DLD1 (cell line): ENCODE data around the gene MAPRE3.

Experiments
- in situ Hi-C: cut with HindIII; loops from 2 replicates; pipeline ENCODE4 v1.10.0; 2017; ENCODE audit warnings: low sequenced_read_pairs

The MAPRE3 gene

GRCh38 chr2:27009716-27010115 lies 39.3 kb downstream of the MAPRE3 start:
- in situ Hi-C loops: no loop called here

- in situ Hi-C loops: no loop called here
Observed at GRCh38 chr2:27010139-27010538, 39.7 kb downstream of the MAPRE3 start.

GRCh38 chr2:27013738-27014137 lies 43.3 kb downstream of the MAPRE3 start:
- in situ Hi-C loops: no loop called here

- in situ Hi-C loops: no loop called here
Observed at GRCh38 chr2:27014771-27015433, 44.5 kb downstream of the MAPRE3 start.

- in situ Hi-C loops: no loop called here
Observed at GRCh38 chr2:27016801-27017325, 46.4 kb downstream of the MAPRE3 start.

GRCh38 chr2:27018142-27018541 lies 47.7 kb downstream of the MAPRE3 start:
- in situ Hi-C loops: no loop called here

GRCh38 chr2:27019459-27019858 lies 49.0 kb downstream of the MAPRE3 start:
- in situ Hi-C loops: no loop called here

GRCh38 chr2:27019931-27020855 lies 49.8 kb downstream of the MAPRE3 start:
- in situ Hi-C loops: no loop called here

- in situ Hi-C loops: no loop called here
Observed at GRCh38 chr2:27021253-27022049, 51.0 kb downstream of the MAPRE3 start.

GRCh38 chr2:27023740-27024139 lies 53.3 kb downstream of the MAPRE3 start:
- in situ Hi-C loops: no loop called here

GRCh38 chr2:27024188-27024587 lies 53.8 kb downstream of the MAPRE3 start:
- in situ Hi-C loops: no loop called here

GRCh38 chr2:27024812-27025211 lies 54.4 kb downstream of the MAPRE3 start:
- in situ Hi-C loops: no loop called here

GRCh38 chr2:27025281-27025800 lies 54.9 kb downstream of the MAPRE3 start:
- in situ Hi-C loops: no loop called here

GRCh38 chr2:27025861-27026851 lies 55.7 kb downstream of the MAPRE3 start:
- in situ Hi-C loops: no loop called here

GRCh38 chr2:27027211-27027651 lies 56.8 kb downstream of the MAPRE3 start:
- in situ Hi-C loops: no loop called here

- in situ Hi-C loops: no loop called here
Observed at GRCh38 chr2:27029051-27029450, 58.6 kb downstream of the MAPRE3 start.

- in situ Hi-C loops: no loop called here
Observed at GRCh38 chr2:27032495-27033252, 62.2 kb downstream of the MAPRE3 start, which contains the start of gene TMEM214. TSS of gene TMEM214 (plus strand) at chr2:27032965. CDS start at chr2:27033016, 51 bp downstream.

GRCh38 chr2:27033253-27033852 lies 62.9 kb downstream of the MAPRE3 start:
- in situ Hi-C loops: no loop called here
